ENCODE measurements around the gene NID1.
"Not testable (repeated sequence)": the region's sequence is repeated elsewhere in the genome, so short reads cannot be mapped to it uniquely, and the experiment has no call there.

NID1 gene

DNA sequence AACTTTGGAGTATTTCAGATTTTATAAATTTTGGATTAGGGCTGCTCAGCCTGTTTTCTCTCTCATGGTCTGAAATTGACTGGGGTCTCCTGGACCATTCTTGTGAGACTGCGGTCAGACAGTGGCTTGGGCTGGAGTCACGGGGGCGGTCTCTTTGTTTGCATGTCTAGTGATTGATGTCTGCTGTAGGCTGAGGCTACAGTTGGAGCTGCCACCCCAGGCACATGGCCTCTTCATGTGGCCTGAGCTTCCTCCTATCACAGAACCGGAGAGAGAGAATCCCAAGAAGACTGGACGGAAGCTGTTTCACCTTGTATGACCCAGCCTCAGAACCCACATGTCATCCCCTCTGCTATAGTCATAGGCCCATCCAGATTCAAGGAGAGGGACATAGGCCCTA is 96.1 kb downstream of the NID1 start:
- DNase-seq (ENCODE audit: low read depth in 3 of 3): no peak

DNA sequence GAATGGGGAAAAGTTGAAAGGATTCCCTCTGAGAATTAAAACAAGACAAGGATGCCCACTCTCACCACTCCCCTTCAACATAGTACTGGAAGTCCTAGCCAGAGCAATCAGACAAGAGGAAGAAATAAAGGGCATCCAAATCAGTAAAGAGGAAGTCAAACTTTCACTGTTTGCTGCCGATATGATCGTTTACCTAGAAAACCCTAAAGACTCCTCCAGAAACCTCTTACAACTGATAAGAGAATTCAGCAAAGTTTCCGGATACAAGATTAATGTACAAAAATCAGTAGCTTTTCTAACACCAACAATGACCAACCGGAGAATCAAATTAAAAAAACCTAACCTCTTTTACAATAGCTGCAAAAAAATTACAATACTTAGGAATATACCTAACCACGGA is 98.8 kb downstream of the NID1 start:
- DNase-seq (ENCODE audit: low read depth in 3 of 3): not testable (repeated sequence)

DNA sequence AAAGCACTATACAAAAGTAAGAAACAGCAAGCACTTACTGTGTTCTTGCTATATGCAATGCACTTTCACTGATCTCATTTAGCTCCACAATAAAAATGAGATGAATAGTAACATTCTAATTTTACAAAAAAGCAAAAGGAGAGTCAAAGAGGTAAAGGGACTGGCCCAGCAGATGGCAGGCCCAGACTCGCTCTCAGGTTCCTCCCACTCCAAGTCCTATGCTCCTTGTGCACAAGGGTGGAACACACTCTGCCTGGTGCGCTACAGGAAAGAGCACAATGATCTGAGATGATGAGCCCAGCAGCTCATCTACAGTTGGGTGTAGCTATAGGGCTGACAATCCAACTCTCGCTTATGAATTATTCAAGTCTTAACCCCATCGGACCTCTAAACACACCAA is 104.1 kb downstream of the NID1 start:
- no peak for DNase-seq (ENCODE audit: low read depth in 3 of 3)

DNA sequence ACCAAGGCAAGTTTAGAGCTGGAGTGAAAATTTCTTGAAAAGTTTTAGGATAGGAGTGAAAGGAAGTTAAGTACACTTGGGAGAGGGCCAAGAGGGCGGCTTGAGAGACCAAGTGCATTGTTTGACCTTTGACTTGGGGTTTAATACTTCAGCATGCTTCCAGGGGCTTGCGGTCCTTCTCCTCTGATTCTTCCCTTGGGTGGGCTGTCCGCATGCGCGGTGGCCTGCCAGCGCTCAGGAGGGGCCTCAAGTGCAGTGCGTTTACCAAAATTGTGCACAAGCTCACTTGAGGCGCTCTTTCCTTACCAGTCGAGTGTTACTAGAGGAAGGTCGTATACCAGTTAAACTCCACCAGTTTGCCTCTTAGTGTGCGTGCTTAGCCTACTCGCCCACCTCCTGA is 106.9 kb downstream of the NID1 start:
- no peak for DNase-seq (ENCODE audit: low read depth in 3 of 3)

DNA sequence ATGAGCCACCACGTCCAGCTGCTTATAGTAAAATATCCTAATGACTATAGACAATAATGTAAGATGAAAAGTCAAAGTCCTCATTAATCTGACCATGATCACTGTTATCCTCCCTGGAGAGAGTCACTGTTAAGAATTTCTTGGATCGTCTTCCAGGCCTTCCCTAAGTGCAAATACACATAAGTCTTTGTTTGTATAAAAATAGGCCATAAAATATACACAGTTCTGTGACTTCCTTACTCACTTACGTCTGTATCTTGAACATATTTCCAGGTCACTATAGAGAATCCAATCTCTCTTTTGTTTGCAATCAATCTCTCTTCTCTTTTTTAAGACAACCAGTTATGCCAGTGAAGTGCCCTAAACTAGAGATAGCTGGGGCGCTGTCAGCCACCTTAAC is 109.1 kb downstream of the NID1 start:
- DNase-seq (ENCODE audit: low read depth in 3 of 3): no peak

DNA sequence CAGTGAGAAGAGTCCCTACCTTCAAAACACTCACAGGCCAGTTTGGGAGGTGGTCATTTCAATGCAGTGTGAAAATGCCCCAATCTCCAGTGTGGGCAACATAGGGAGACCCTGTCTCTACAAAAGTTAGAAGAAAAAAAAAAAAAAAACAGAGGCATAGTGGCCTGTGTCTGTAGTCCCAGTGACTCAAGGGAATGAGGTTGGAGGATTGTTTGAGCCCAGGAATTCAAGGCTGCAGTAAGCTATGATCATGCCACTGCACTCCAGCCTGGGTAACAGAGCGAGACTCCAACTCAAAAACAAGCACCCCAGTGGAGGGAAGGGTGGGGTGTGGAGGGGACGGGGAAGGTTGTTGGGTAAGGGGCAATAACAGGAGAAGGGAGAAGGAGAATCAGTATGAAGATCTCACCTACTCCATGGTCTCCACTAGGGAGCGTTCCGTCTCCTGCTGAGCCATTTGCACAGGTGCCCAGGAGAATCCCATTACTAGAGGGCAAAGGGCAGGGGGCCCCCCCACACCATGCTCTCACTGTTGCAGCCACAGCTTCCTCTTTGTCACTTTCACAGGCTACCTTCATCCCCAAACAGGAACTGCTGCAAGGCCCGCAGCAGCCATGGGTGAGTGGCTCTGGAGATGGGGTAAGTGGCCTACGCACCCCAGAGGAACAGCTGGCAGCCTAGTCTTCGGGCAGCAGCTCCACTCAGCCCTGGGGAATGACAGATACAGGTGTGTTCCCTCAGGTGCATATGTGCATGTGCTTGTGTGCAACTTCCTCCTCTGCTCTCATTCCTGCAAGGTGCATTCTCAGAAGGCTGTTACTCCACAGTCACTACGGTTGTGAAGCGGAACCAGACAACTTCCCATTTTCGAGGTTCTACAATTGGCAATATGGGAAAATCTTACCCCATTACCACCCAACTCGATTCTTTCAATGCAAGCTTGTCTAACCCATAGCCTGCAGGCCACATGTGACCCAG is 110.3 kb downstream of the NID1 start:
- DNase-seq (ENCODE audit: low read depth in 3 of 3): no peak

DNA sequence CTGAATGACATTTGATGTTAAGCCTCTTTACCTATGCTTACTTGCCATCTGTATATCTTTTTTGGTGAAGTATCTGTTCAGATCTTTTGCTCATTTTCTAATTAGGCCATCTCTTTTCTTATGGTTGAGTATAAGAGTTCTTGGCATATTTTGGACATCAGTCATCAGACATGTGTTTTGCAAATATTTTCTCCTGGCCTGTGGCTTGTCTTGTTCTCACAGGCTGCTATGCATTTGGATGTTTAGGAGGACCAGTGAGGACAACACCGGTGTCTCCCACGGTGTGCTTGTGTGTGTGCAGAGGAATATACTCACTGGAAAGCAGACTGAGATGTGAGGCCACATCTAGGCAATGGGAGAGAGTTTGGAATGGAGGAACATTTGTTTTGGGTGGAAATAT is 111.1 kb downstream of the NID1 start:
- DNase-seq (ENCODE audit: low read depth in 3 of 3): no peak

DNA sequence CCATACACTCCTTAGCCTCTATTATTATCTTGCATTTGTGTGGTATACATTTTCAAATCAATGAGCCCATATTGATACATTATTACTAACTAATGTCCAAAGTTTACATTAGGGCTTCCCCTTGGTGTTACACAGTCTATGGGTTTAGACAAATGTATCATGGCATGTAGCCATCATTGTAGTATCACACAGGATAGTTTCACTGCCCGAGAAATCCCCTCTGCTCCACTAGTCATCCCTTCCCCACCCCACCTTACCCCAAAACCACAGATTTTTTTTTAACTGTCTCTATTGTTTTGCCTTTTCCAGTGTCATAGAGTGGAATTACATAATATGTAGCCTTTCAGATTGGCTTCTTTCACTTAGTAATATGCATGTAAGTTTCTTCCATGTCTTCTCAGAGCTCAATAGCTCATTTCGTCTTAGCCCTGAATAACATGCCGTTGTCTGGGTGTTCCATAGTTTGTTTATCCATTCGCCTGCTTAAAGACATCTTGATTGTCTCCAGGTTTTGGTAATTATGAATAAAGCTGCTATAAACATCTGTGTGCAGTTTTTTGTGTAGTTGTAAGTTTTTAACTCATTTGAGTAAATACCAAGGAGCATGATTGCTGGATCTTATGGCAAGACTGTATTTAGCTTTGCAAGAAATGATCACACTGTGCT is 111.8 kb downstream of the NID1 start:
- DNase-seq (ENCODE audit: low read depth in 3 of 3): peak in 1 of 3 experiments; percentile 8

DNA sequence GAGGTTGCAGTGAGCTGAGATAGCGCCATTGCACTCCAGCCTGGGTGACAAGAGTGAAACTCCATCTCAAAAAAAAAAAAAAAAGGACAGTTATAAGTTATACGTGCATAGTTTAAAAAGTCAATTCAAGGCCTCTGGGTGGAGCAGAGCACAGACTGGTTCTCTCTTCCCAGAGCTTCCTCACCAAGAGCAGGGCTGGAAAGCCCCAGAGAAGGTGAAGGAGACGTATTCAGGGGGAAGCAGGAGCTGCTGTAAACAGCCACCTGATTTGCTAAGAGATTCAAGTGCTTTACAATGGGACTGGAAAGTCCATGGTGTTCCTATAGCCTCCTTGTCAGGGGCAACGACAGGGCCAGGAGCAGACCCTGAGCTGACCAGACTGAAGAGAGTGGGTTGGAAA is 113.2 kb downstream of the NID1 start:
- no peak for DNase-seq (ENCODE audit: low read depth in 3 of 3)

DNA sequence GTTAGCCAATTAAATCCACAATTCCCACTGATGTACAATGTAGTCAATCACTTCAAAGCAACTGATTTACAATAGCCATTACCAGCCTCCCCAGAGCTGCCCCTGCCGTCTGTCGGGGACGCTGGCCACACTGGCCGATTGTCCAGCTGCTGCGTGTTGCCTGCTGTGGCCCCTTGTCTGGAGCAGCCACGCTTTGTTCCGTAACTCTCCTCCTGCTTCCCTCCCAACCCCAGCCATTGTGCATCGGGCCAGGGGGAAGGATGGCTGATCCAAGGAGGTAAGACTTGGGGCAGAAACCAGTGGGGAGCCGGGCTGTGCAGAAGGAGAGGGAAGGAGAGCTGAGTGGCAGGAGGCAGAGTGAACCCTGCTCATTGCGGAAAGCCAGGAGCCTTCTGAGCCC is 114.6 kb downstream of the NID1 start:
- no peak for DNase-seq (ENCODE audit: low read depth in 3 of 3)

DNA sequence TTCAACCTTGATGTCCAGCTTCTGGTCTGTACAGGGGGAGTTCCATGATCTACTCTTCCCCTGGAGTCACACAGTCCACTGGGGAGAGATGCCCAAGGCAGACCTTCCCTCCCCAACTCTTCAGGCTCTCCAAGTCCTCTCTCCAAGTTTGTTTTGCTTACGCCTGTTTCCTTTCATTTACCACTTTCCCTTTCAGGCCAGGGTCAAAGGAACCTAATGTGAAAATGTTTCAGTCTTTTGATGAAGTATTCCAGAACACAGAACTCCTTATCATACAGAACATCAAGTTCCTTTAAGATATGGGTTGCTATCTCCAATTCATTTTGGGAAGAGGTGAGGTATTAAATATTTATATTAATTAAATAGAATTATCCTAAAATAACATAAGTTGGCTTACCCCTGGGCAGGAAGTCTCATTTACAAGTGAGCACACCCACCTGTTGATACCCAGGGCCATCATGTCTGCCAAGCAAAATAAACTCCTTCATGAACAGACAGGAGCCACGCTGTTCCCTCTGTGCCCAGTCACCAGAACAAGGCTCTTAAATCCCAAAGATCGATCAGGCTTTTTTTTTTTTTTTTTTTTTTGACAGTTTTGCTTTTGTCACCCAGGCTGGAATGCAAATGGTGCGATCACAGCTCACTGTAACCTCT is 116.0 kb downstream of the NID1 start:
- no peak for DNase-seq (ENCODE audit: low read depth in 3 of 3)

DNA sequence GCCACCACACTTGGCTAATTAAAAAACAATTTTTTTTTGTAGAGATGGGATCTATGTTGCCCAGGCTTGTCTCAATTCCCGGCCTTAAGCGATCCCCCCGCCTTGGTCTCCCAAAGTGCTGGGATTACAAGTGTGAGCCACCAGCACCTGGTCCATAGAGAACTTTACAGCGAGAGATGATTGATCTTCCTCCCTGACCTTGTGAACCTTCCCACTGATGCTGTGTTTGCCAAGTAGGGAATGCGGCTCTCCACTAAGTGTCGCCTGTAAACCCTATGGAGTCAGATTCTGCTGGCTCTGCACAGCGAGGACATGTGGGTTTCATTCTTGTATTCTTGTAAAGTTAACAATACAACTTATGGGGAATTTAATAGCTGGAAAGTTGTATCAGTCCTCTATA is 116.9 kb downstream of the NID1 start:
- no peak for DNase-seq (ENCODE audit: low read depth in 3 of 3)

DNA sequence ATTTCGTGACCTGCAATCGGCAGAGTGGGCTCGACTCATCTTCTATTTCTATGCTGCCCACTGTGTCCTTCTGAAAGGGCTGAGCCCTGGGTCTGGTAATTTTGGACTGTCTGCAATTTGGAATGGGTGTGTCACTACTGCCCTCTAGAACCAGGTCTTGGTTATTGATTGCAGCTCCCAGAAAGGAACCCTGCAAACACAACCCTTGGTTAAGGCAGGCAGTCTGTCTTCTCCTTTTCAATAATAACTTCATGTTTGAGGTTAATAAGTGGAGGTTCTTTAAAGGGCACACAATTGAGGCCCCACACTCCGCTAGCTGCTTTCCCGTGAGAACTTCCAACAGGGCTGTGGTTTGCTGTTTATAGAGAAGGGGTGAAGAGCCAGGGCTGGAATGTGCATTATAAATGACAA is 118.3 kb downstream of the NID1 start:
- no peak for DNase-seq (ENCODE audit: low read depth in 3 of 3)

DNA sequence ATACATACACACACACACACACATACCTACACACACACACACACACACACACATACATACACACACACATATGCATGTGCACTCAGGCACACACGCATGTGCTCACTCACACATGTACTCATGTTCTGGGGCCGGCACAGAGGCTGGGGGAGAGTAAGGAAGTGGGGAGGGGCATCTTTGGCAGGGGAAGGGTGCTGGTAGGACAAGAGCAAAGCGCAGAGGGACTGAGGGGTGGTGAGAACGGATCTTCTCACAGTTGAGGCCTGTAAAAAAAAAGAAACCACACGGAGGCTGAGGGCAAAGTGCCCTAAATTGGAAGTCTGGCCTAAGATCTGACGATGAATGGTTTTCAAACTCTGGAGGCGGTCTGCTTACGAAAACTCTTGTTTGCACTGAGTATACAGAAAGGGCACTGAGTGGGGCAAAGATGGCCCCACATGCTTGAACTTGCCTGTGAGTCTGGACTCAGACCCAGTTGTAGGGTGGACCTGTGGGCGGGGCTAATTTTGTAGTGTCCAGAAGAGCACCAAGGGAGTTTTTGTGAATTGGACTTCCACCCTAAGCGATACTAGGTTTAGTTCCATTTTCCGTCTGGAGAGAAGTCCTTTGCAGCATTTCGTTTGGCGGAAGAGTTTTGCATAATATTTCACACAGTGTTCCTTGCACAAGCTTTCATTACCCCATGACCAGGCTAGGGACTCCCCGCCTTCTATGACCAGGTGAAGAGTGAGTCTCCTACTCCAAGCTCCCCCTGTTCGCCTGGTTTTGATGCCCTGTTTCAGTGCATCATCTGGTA is 118.9 kb downstream of the NID1 start:
- no peak for DNase-seq (ENCODE audit: low read depth in 3 of 3)

DNA sequence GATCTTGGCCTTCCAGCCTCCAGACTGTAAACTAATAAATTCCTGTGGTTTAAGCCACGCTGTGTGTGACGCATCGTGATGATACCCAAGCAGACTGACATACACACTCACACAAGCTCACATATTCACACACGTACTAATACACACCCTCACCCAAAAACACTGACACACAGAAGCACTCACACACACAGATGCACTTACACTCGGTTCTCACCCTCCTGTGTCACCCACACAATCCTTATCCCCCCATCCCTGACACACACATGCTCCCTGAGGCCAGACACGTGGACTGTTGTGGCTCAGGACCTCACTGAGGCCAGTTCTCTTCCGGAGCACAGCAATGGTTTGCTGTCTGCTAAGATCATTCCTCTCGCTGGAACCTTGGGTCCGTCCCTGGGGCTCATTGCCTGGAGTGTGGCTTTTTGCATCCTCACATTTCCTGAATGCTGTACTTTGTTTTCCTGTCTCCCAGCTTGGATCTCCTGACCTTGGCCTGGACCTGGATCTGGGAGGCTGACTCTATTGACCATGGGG is 121.2 kb downstream of the NID1 start:
- no peak for DNase-seq (ENCODE audit: low read depth in 3 of 3)

DNA sequence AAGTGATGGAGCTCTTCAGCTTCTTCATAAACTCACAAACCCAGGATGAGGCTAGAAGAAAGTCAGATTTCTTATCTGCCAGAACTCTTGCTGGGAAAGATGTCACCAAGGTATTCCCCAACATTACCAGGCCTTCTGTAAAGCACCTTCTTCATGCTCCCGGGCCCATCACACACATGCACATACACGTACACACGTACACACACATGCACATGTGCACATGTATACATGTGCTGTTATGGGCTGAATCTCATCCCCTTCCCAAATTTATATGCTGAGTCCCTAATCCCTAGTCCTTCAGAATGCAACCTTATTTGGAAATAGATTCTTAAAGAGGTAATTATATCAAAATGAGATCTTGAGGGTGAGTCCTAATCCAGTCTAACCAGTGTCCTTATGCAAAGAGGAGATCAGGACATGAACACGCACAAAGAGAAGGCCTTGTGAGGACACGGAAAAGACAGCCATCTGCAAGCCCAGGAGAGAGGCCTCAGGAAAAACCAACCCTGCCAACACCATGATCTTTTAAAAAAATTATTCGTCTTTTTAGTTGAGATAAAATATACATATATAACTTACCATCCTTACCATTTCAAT is 121.8 kb downstream of the NID1 start:
- no peak for DNase-seq (ENCODE audit: low read depth in 3 of 3)

DNA sequence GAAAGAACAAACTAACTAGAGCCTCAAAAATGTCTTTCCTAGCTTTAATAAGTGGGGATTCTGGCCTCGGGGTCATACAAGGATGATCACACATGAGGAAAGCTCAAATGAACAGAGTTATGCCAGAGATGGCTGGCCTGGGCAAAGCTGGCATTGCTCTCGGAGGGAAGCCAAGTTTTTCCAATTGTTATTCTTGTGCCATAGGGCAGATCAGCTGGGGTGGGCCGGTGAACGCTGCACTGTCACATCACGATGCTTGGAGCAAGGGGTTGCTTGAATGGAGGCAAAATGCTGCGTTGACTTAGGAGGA is 122.3 kb downstream of the NID1 start:
- DNase-seq (ENCODE audit: low read depth in 3 of 3): no peak

DNA sequence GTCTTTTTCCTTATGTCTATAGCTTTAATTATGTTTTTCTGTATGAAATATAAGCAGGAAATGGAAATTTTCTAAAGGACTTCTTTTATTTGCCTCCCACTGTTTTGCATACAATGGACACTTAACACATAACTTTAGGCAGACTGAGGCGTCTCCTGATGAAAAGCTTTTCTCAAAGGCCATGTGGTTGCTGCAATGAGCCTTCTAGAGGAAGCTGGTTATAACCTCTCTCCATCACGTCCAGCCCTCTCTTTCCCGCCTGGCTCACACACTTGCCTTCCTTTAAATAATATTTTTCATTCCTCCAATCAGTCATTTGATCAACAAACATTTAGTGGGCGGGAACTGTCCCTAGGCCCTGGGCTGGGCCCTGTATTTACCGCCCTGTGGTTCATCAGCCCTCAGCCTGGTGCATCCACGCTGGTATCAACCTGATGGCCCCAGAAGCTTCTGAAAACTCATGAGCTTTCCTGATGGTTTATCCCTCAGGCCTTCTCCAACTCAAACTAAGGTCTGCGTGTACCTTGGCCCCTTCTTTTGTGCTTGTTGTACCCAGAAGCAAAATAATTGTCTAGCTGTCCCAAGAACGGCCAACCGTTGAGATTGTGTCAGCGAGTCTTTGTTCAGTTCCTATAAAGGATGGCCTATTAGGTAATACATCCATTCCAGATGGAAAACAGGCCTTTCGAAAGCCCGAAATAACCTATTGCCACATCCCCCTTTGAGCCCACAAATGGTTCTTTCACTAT is 122.8 kb downstream of the NID1 start:
- DNase-seq (ENCODE audit: low read depth in 3 of 3): no peak

DNA sequence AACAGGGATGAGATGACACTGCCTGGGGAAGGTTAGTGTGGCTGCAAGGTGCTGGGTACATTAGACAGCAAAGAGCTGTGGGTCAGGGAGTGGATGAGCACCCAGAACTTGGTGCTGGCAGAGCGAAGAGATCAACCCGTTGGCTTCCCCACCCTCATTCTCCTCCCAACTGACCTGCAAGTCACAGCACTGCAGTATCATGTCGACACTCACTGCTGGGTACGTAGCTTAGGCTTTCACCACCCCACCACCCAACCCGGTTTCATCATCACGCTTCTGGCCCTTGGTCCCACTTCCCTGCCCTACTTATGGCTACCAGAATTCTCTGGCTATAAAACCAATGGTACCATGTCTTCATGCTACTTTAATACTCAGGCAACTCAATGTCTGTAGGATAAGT is 124.6 kb downstream of the NID1 start:
- DNase-seq (ENCODE audit: low read depth in 3 of 3): no peak

DNA sequence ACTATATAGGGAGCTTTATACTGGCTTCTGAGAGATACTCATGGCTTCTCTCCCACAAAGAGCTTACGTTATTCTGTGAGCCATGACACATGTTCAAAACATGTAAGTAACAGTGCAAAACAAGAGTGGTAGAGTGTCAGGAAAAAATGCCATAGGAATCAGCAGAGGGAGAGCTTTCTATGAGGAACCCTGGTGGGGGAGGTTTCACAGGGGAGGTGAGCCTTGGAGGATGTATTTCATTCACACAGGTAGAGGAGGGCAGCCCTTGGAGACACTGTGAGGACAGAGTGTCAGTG is 125.5 kb downstream of the NID1 start:
- no peak for DNase-seq (ENCODE audit: low read depth in 3 of 3)
